ENCODE data around the gene TMEM9B.
A peak's percentile ranks its signal among the peaks of the same experiment; 100 is the strongest.

The TMEM9B gene

GRCh38 chr11:8908099-8908498 is 56.1 kb downstream of the TMEM9B start:
- TF ChIP-seq, protein P1, sequence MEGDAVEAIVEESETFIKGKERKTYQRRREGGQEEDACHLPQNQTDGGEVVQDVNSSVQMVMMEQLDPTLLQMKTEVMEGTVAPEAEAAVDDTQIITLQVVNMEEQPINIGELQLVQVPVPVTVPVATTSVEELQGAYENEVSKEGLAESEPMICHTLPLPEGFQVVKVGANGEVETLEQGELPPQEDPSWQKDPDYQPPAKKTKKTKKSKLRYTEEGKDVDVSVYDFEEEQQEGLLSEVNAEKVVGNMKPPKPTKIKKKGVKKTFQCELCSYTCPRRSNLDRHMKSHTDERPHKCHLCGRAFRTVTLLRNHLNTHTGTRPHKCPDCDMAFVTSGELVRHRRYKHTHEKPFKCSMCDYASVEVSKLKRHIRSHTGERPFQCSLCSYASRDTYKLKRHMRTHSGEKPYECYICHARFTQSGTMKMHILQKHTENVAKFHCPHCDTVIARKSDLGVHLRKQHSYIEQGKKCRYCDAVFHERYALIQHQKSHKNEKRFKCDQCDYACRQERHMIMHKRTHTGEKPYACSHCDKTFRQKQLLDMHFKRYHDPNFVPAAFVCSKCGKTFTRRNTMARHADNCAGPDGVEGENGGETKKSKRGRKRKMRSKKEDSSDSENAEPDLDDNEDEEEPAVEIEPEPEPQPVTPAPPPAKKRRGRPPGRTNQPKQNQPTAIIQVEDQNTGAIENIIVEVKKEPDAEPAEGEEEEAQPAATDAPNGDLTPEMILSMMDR (conservative IDR thresholded peaks at IDR 0.05; ENCODE audit: control insufficient read depth, insufficient read depth, low read depth, low read length), result no peak
- H3K4me3 ChIP-seq (ENCODE audit: control insufficient read depth, low read depth, low read length), result no peak overlapping the region
- DNase-seq (ENCODE audit: low read depth), result no peak

DNA sequence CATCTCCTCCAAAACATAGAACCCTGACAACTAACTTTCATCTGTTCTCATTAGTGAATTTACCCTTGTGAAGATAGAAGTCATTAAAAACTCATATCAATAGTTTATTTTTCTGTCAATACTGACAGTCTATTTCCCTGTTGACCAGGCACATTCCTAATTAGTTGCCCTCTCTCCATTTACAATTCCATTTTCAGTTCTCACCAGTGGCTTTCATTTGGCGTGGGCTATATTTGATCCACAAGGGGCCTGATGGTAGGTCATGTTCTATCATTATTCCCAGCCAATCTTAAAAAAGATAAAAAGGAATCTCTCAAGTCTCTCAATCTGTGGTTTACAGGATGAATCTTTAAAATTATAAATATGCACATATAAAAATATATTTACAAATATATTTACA is 57.1 kb downstream of the TMEM9B start:
- DNase-seq (ENCODE audit: low read depth), result no peak
- TF ChIP-seq, protein P1 (conservative IDR thresholded peaks at IDR 0.05; ENCODE audit: control insufficient read depth, insufficient read depth, low read depth, low read length), result no peak
- no peak overlapping the region for H3K4me3 ChIP-seq (ENCODE audit: control insufficient read depth, low read depth, low read length)

DNA sequence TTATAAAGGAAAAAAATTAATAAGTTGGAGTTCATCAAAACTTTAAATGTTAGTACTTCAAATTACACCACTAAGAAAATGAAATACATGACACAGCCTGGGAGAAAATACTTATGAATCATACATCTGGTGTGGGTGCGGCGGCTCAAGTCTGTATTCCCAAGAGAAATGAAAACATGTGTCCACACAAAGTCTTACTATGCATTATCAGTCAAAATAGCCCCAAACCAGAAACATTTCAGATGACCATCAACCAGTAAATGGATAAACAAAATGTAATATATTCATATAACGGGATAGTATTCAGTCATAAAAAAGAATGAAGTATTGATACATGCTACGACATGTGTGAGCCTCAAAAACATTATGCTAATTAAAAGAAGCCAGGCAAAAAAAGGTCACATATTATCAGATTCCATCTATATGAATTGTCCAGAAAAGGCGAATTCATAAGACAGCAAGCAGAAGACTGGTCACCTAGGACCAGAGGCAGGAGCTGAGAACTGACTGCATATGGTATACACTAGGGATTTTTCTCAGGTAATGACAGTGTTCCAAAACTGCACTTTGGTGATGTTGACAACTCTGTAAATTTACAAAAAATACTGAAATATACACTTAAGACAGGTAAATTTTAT is 58.6 kb downstream of the TMEM9B start:
- peak; percentile 90 for DNase-seq (ENCODE audit: low read depth)
- H3K4me3 ChIP-seq (ENCODE audit: control insufficient read depth, low read depth, low read length), result no peak overlapping the region
- TF ChIP-seq, protein P1 (conservative IDR thresholded peaks at IDR 0.05; ENCODE audit: control insufficient read depth, insufficient read depth, low read depth, low read length), result no peak

DNA sequence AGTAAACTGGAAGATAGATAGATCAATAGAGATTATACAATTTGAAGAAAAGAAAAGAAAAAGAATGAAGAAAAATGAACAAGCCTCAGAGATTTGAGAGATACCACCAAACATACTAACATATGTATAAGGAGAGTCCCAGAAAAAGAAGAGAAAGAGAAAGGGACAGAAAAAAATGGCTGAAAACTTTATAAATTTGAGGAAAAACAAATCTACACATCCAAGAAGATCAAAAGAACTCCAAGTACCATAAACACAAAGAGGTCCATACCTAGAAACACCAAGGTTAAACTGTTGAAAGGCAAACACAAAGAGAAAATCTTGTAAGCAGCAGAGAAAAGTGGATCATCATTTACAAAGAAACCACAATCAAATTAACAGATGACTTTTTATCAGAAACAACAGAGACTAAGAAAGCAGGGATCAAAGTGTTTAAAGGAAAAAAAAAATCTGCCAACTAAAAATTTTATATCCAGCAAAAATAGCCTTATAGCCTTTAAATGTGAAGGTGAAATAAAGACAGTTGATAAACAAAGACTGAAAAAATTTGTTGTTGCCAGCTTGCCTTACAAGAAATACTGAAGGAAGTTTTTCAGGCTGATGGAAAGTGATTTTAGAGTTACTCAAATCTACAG is 65.0 kb downstream of the TMEM9B start:
- TF ChIP-seq, protein P1 (conservative IDR thresholded peaks at IDR 0.05; ENCODE audit: control insufficient read depth, insufficient read depth, low read depth, low read length), result no peak
- DNase-seq (ENCODE audit: low read depth), result no peak
- H3K4me3 ChIP-seq (ENCODE audit: control insufficient read depth, low read depth, low read length), result no peak overlapping the region
